Keratinocyte (primary cell): ENCODE data around the gene ADGRG1.

Experiments
- CTCF ChIP-seq, 3 experiments: IDR thresholded peaks in 1 of 3; conservative IDR thresholded peaks in 1 of 3; optimal IDR thresholded peaks in 1 of 3; 2 replicates in 2 of 3; 3 replicates in 1 of 3; pipeline versions ENCODE3 to v1.5.1; 2011; ENCODE audit warnings: low read length in 3 of 3, mild to moderate bottlenecking in 3 of 3, moderate library complexity in 2 of 3, control low read depth in 1 of 3, inconsistent platforms in 1 of 3; ENCODE audit not compliant: insufficient read depth in 2 of 3; ENCODE audit errors: extremely low read depth in 1 of 3
- EZH2 ChIP-seq: IDR thresholded peaks from one replicate; pipeline ENCODE4 v1.6.1; 2012; ENCODE audit warnings: inconsistent platforms, mild to moderate bottlenecking, low read length, moderate library complexity

DNA sequence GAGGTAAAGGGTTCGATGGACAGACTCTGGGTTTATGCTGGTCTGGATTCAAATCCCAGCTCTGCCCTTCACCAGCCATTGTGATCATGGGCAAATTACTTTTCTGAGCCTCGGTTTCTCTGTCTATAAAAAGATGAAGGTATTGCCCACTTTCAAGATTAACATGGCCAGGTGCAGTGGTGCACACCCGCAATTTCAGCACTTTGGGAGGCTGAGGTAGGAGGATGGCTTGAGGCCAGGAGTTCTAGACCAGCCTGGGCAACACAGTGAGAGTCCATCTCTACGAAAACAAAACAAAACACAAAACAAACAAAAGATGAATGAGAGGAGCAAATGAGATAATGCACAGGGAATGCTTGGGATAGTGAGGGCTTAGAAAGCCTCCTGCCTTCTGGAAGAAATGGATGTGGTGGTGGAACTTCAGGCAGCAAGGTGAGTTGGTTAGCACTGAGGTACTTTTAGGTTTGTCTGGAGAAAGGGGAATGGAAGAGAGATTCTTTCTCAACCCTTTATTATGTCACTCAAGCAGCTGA is 48.2 kb downstream of the ADGRG1 start:
- TF ChIP-seq CTCF (optimal IDR thresholded peaks at IDR 0.05 in 1 of 3, IDR thresholded peaks at IDR 0.05 in 1 of 3, conservative IDR thresholded peaks at IDR 0.05 in 1 of 3; ENCODE audit: extremely low read depth in 1 of 3, insufficient read depth in 2 of 3, low read length in 3 of 3): no peak
- TF ChIP-seq EZH2: no peak
